ENCODE measurements around the gene CASR.

Gene CASR

GRCh38 chr3:122325769-122326168 is 142.3 kb downstream of the CASR start:
- no peak overlapping the region for H3K27ac Mint-ChIP-seq
- H3K9me3 Mint-ChIP-seq: no peaks in the 10 kb centered on the region
- H3K36me3 Mint-ChIP-seq: no peaks in the 10 kb centered on the region
- no peak overlapping the region for H3K4me3 Mint-ChIP-seq
- H3K4me1 Mint-ChIP-seq: peaks cover 18% of the 10 kb centered on the region
- no peaks in the 10 kb centered on the region for H3K27me3 Mint-ChIP-seq

GRCh38 chr3:122331886-122332285 is 148.4 kb downstream of the CASR start:
- peaks cover 3% of the 10 kb centered on the region for H3K27me3 Mint-ChIP-seq
- H3K9me3 Mint-ChIP-seq: no peaks in the 10 kb centered on the region
- H3K36me3 Mint-ChIP-seq: no peaks in the 10 kb centered on the region
- H3K4me1 Mint-ChIP-seq: no peaks in the 10 kb centered on the region
- no peak overlapping the region for H3K4me3 Mint-ChIP-seq
- H3K27ac Mint-ChIP-seq: no peak overlapping the region

- no peak overlapping the region for H3K27ac Mint-ChIP-seq
- no peaks in the 10 kb centered on the region for H3K4me1 Mint-ChIP-seq
- no peaks in the 10 kb centered on the region for H3K36me3 Mint-ChIP-seq
- no peaks in the 10 kb centered on the region for H3K9me3 Mint-ChIP-seq
- peaks cover 3% of the 10 kb centered on the region for H3K27me3 Mint-ChIP-seq
- H3K4me3 Mint-ChIP-seq: no peak overlapping the region
Observed at GRCh38 chr3:122332551-122332950, 149.1 kb downstream of the CASR start.
